ENCODE measurements around the gene HSPB6.

The HSPB6 gene

GRCh38 chr19:35767288-35768081 is 10.7 kb upstream of the HSPB6 start:
- no peak for DNase-seq (ENCODE audit: low read depth)

- no peak for DNase-seq (ENCODE audit: low read depth)
These were observed 9.8 kb upstream of the HSPB6 start for GRCh38 chr19:35766571-35767104.

GRCh38 chr19:35764432-35765315 is 7.8 kb upstream of the HSPB6 start:
- no peak for DNase-seq (ENCODE audit: low read depth)

- DNase-seq (ENCODE audit: low read depth), result no peak
These were observed 4.0 kb upstream of the HSPB6 start for GRCh38 chr19:35760711-35761349.

GRCh38 chr19:35759697-35760096 is 2.9 kb upstream of the HSPB6 start:
- no peak for DNase-seq (ENCODE audit: low read depth)

GRCh38 chr19:35757749-35758608 is 1.1 kb upstream of the HSPB6 start, which contains the start of gene PROSER3:
Gene PROSER3 (plus strand): TSS chr19:35758176. CDS start chr19:35758216, 40 bp downstream.
- peak; percentile 98 for DNase-seq (ENCODE audit: low read depth)

GRCh38 chr19:35757231-35757748 is 461 bp upstream of the HSPB6 start:
- no peak for DNase-seq (ENCODE audit: low read depth)

GRCh38 chr19:35755550-35756376 is 1.1 kb downstream of the HSPB6 start:
- peak; percentile 57 for DNase-seq (ENCODE audit: low read depth)

GRCh38 chr19:35755131-35755549 is 1.7 kb downstream of the HSPB6 start:
- no peak for DNase-seq (ENCODE audit: low read depth)

GRCh38 chr19:35754370-35755130 is 2.3 kb downstream of the HSPB6 start:
- DNase-seq (ENCODE audit: low read depth), result no peak

- no peak for DNase-seq (ENCODE audit: low read depth)
These were observed 3.0 kb downstream of the HSPB6 start for GRCh38 chr19:35753634-35754369.

- DNase-seq (ENCODE audit: low read depth), result no peak
These were observed 4.0 kb downstream of the HSPB6 start for GRCh38 chr19:35752746-35753350.

- no peak for DNase-seq (ENCODE audit: low read depth)
These were observed 4.7 kb downstream of the HSPB6 start for GRCh38 chr19:35751839-35752745.

- DNase-seq (ENCODE audit: low read depth), result no peak
These were observed 6.7 kb downstream of the HSPB6 start for GRCh38 chr19:35750167-35750566.

- peak; percentile 98 for DNase-seq (ENCODE audit: low read depth)
These were observed 8.5 kb downstream of the HSPB6 start, which contains the start of gene LIN37 for GRCh38 chr19:35748106-35749020. Gene LIN37 (plus strand): TSS chr19:35748576. CDS start chr19:35748725, 149 bp downstream.

GRCh38 chr19:35746531-35746930 is 10.3 kb downstream of the HSPB6 start:
- no peak for DNase-seq (ENCODE audit: low read depth)
